GM19043 (cell line): Measurements from ENCODE around the gene KLHL17.

Experiments
- ATAC-seq: cut with Tn5 transposase; IDR thresholded peaks from one replicate; pipeline ENCODE4 v1.9.1; 2021; ENCODE audit warnings: low read depth; ENCODE audit not compliant: unreplicated experiment

KLHL17 gene

GRCh38 chr1:960363-961131, at the start of gene KLHL17:
Gene KLHL17 (plus strand): TSS chr1:960584. CDS start chr1:960694, 110 bp downstream.
- ATAC-seq, result no peak

GRCh38 chr1:910881-911721, 49.3 kb upstream of the KLHL17 start:
- ATAC-seq, result no peak

GRCh38 chr1:911875-912739, 48.3 kb upstream of the KLHL17 start:
- ATAC-seq, result no peak

GRCh38 chr1:912740-913301, 47.6 kb upstream of the KLHL17 start:
- ATAC-seq, result no peak

- ATAC-seq, result no peak
Measured at GRCh38 chr1:913491-914130, 46.8 kb upstream of the KLHL17 start.

GRCh38 chr1:914131-914890, 46.1 kb upstream of the KLHL17 start:
- ATAC-seq, result no peak

- ATAC-seq, result no peak
Measured at GRCh38 chr1:914891-915280, 45.5 kb upstream of the KLHL17 start.

GRCh38 chr1:915295-916172, 44.9 kb upstream of the KLHL17 start:
- ATAC-seq, result no peak

- ATAC-seq, result no peak
Measured at GRCh38 chr1:916173-917075, 44.0 kb upstream of the KLHL17 start.

GRCh38 chr1:917076-917459, 43.3 kb upstream of the KLHL17 start:
- no peak for ATAC-seq

- ATAC-seq, result no peak
Measured at GRCh38 chr1:917466-918091, 42.8 kb upstream of the KLHL17 start.

GRCh38 chr1:918353-918752, 42.0 kb upstream of the KLHL17 start:
- no peak for ATAC-seq

- ATAC-seq, result no peak
Measured at GRCh38 chr1:918843-919242, 41.5 kb upstream of the KLHL17 start.

GRCh38 chr1:919271-919872, 41.0 kb upstream of the KLHL17 start:
- ATAC-seq, result no peak

- no peak for ATAC-seq
Measured at GRCh38 chr1:920010-920409, 40.4 kb upstream of the KLHL17 start.

- ATAC-seq, result no peak
Measured at GRCh38 chr1:920521-920920, 39.9 kb upstream of the KLHL17 start.
